Hepatocyte (in vitro differentiated cells): Measurements from ENCODE around the gene KIF23.

Experiments
- CTCF ChIP-seq: fragments of 200-600 bp; sonication (generic); IDR thresholded peaks from 2 replicates; pipeline ENCODE4 v1.5.1; 2016; ENCODE audit warnings: antibody characterized with exemption, mild to moderate bottlenecking; ENCODE audit not compliant: poor library complexity
- EZH2 ChIP-seq: fragments of 200-600 bp; sonication (generic); IDR thresholded peaks from 2 replicates; pipeline ENCODE4 v1.6.1; 2016; ENCODE audit warnings: antibody characterized with exemption, mild to moderate bottlenecking, borderline replicate concordance
- EZH2phosphoT487 ChIP-seq: fragments of 200-600 bp; sonication (generic); IDR thresholded peaks from one replicate; pipeline ENCODE4 v1.6.1; 2018; ENCODE audit warnings: antibody characterized with exemption, mild to moderate bottlenecking, low read depth, moderate library complexity; ENCODE audit not compliant: unreplicated experiment, severe bottlenecking

- TF ChIP-seq CTCF (no peak), EZH2 (no peak), EZH2phosphoT487 (no peak)
These were observed 62.7 kb downstream of the KIF23 start for GRCh38 chr15:69476704-69477473.
